Skeletal muscle cell (primary cell): ENCODE data around the gene NNMT.

Experiments
- DNase-seq: peaks from one replicate; pipeline ENCODE4 v3.0.0-alpha.2; 2010; ENCODE audit warnings: low read depth
- H3K4me3 ChIP-seq: 2 replicates; pipeline ENCODE4 v1.5.1; 2011; ENCODE audit warnings: low read depth, mild to moderate bottlenecking, control low read depth, low read length, moderate library complexity

NNMT gene

GRCh38 chr11:114295676-114296604 lies at the start of gene NNMT:
TSS of gene NNMT (plus strand) at chr11:114296399. CDS start at chr11:114296557, 158 bp downstream.
- DNase-seq: peak; percentile 95

GRCh38 chr11:114247070-114247789 lies 49.0 kb upstream of the NNMT start:
- H3K4me3 ChIP-seq: no peak overlapping the region
- no peak for DNase-seq

More at GRCh38 chr11:114295676-114296604, at the start of gene NNMT:
- peak within 1 kb of the TSS; percentile 59 for H3K4me3 ChIP-seq

- DNase-seq: no peak
- H3K4me3 ChIP-seq: no peak overlapping the region
Observed at GRCh38 chr11:114250180-114250579, 46.0 kb upstream of the NNMT start.

- no peak overlapping the region for H3K4me3 ChIP-seq
- DNase-seq: no peak
Observed at GRCh38 chr11:114250993-114251814, 45.0 kb upstream of the NNMT start.

- H3K4me3 ChIP-seq: no peak overlapping the region
- DNase-seq: no peak
Observed at GRCh38 chr11:114251815-114252337, 44.3 kb upstream of the NNMT start.

- H3K4me3 ChIP-seq: no peak overlapping the region
- DNase-seq: no peak
Observed at GRCh38 chr11:114252767-114253166, 43.4 kb upstream of the NNMT start.

- H3K4me3 ChIP-seq: no peak overlapping the region
- no peak for DNase-seq
Observed at GRCh38 chr11:114253771-114254170, 42.4 kb upstream of the NNMT start.

GRCh38 chr11:114254571-114255146 lies 41.5 kb upstream of the NNMT start:
- DNase-seq: no peak
- no peak overlapping the region for H3K4me3 ChIP-seq

- no peak overlapping the region for H3K4me3 ChIP-seq
- DNase-seq: no peak
Observed at GRCh38 chr11:114255289-114255688, 40.9 kb upstream of the NNMT start.

- no peak overlapping the region for H3K4me3 ChIP-seq
- DNase-seq: no peak
Observed at GRCh38 chr11:114256176-114256966, 39.8 kb upstream of the NNMT start.

GRCh38 chr11:114256967-114257286 lies 39.3 kb upstream of the NNMT start:
- H3K4me3 ChIP-seq: no peak overlapping the region
- DNase-seq: no peak

- no peak overlapping the region for H3K4me3 ChIP-seq
- DNase-seq: no peak
Observed at GRCh38 chr11:114257621-114258558, 38.3 kb upstream of the NNMT start.

GRCh38 chr11:114258696-114259095 lies 37.5 kb upstream of the NNMT start:
- no peak for DNase-seq
- no peak overlapping the region for H3K4me3 ChIP-seq

GRCh38 chr11:114259124-114259526 lies 37.1 kb upstream of the NNMT start:
- H3K4me3 ChIP-seq: no peak overlapping the region
- DNase-seq: no peak

- no peak overlapping the region for H3K4me3 ChIP-seq
- DNase-seq: no peak
Observed at GRCh38 chr11:114259551-114259983, 36.6 kb upstream of the NNMT start.

GRCh38 chr11:114260077-114260476 lies 36.1 kb upstream of the NNMT start:
- DNase-seq: no peak
- no peak overlapping the region for H3K4me3 ChIP-seq

- no peak overlapping the region for H3K4me3 ChIP-seq
- DNase-seq: no peak
Observed at GRCh38 chr11:114260483-114260882, 35.7 kb upstream of the NNMT start.
